ENCODE data around the gene STX18. TPM values are rescaled to one million over a fixed set of nuclear protein-coding genes. Genes with fewer than 3 reads are reported as not detected.
A peak's percentile ranks its signal among the peaks of the same experiment; 100 is the strongest.

The STX18 gene
- total and polyA plus RNA-seq, 2 experiments from 2014 or later = 15.9 to 18.1 TPM

GRCh38 chr4:4488405-4489404 is 53.1 kb downstream of the STX18 start:
- no peak overlapping the region for H3K4me2 ChIP-seq
- Mint-ChIP-seq H3K27ac (no peak overlapping the region), H3K36me3 (ENCODE audit: low read depth) (no peaks in the 10 kb centered on the region), H3K27me3 (ENCODE audit: insufficient read depth, low read depth, poor library complexity) (peaks cover 2% of the 10 kb centered on the region), H3K4me1 (peaks cover 18% of the 10 kb centered on the region), H3K4me3 (no peak overlapping the region), H3K9me3 (no peaks in the 10 kb centered on the region)
- no peak for TF ChIP-seq NANOG (IDR thresholded peaks at IDR 0.05; ENCODE audit: borderline replicate concordance)
- TF ChIP-seq STAT1 (IDR thresholded peaks at IDR 0.05; ENCODE audit: unreplicated experiment) = no peak
- TF ChIP-seq CTCF (conservative IDR thresholded peaks at IDR 0.05; ENCODE audit: low read depth in 2 of 2) = peak; percentile 96 to 98
- H2AFZ ChIP-seq = no peak overlapping the region
- peaks cover 9% of the 10 kb centered on the region; the same call in 1 of the 2 replicates for H3K4me1 ChIP-seq (ENCODE audit: insufficient read depth)
- no peak overlapping the region for H3K4me3 ChIP-seq
- H3F3A ChIP-seq (replicated peaks; ENCODE audit: low read depth) = no peaks in the 10 kb centered on the region
- 0 out of 2 replicates have a peak, but pooled peaks cover 3% of the 10 kb centered on the region for H4K20me1 ChIP-seq (replicated peaks; ENCODE audit: insufficient read depth)
- peaks cover 6% of the 10 kb centered on the region; the same call in 1 of the 2 replicates for H3K79me2 ChIP-seq (replicated peaks; ENCODE audit: insufficient read depth)
- no peaks in the 10 kb centered on the region for H3K9me2 ChIP-seq (ENCODE audit: insufficient read depth)
- no peaks in the 10 kb centered on the region for H3K27me3 ChIP-seq (ENCODE audit: insufficient read depth)
- no peak overlapping the region for H3K27ac ChIP-seq (ENCODE audit: low read depth)
- DNase-seq (ENCODE audit: low spot score) = peak; percentile 83
- no peaks in the 10 kb centered on the region for H3K36me3 ChIP-seq (ENCODE audit: insufficient read depth)
- ATAC-seq = peak; percentile 97

- Histone ChIP-seq H2AFZ (no peak overlapping the region), H3K27ac (ENCODE audit: low read depth) (no peak overlapping the region), H3K4me3 (no peak overlapping the region), H3K36me3 (ENCODE audit: insufficient read depth) (no peaks in the 10 kb centered on the region), H3K4me1 (ENCODE audit: insufficient read depth) (peaks cover 5% of the 10 kb centered on the region; the same call in 1 of the 2 replicates), H3K79me2 (replicated peaks; ENCODE audit: insufficient read depth) (peaks cover 6% of the 10 kb centered on the region; the same call in 1 of the 2 replicates), H3K9me2 (ENCODE audit: insufficient read depth) (no peaks in the 10 kb centered on the region), H4K20me1 (replicated peaks; ENCODE audit: insufficient read depth) (peaks cover 3% of the 10 kb centered on the region; the same call in 1 of the 2 replicates), H3K27me3 (ENCODE audit: insufficient read depth) (no peaks in the 10 kb centered on the region), H3F3A (replicated peaks; ENCODE audit: low read depth) (no peaks in the 10 kb centered on the region), H3K4me2 (no peak overlapping the region)
- H3K4me3 Mint-ChIP-seq = no peak overlapping the region
- H3K4me1 Mint-ChIP-seq = peaks cover 22% of the 10 kb centered on the region
- H3K36me3 Mint-ChIP-seq (ENCODE audit: low read depth) = no peaks in the 10 kb centered on the region
- no peaks in the 10 kb centered on the region for H3K9me3 Mint-ChIP-seq
- ATAC-seq = no peak
- no peak for DNase-seq (ENCODE audit: low spot score)
- no peak overlapping the region for H3K27ac Mint-ChIP-seq
- H3K27me3 Mint-ChIP-seq (ENCODE audit: insufficient read depth, low read depth, poor library complexity) = peaks cover 2% of the 10 kb centered on the region
- TF ChIP-seq EZH2 (IDR thresholded peaks at IDR 0.05; ENCODE audit: low read depth, unreplicated experiment) = no peak
- no peak for TF ChIP-seq ZNF462 (CRISPR knock-in tag; IDR thresholded peaks at IDR 0.05)
- TF ChIP-seq ZNF114 (CRISPR knock-in tag; IDR thresholded peaks at IDR 0.05) = no peak
- no peak for TF ChIP-seq ETS1 (IDR thresholded peaks at IDR 0.05)
- no peak for TF ChIP-seq POLR2AphosphoS5 (IDR thresholded peaks at IDR 0.05; ENCODE audit: low read depth)
- TF ChIP-seq STAT1 (IDR thresholded peaks at IDR 0.05; ENCODE audit: unreplicated experiment) = no peak
Measured at GRCh38 chr4:4486969-4487368, 54.9 kb downstream of the STX18 start.
